ENCODE measurements around the gene GSK3B. TPM values are rescaled to one million over a fixed set of nuclear protein-coding genes. Genes with fewer than 3 reads are reported as not detected.

Gene GSK3B
- total and polyA plus RNA-seq, 2 experiments from 2014 or later, result 29.0 to 45.3 TPM

DNA sequence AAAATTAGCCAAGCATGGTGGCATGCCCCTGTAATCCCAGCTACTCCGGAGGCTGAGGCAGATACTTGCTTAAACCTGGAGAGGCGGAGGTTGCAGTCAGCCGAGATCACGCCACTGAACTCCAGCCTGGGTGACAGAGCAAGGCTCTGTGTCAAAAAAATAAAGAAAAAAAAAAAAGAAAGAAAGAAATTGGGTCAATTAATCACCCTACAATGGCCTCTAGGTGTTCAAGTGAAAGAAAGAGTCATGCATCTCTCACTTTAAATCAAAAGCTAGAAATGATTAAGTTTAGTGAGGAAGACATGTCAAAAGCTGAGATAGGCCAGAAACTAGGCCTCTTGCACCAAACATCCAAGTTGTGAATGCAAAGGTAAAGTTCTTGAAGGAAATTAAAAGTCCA, 44.9 kb upstream of the GSK3B start (continued):
- TF ChIP-seq, protein P1, sequence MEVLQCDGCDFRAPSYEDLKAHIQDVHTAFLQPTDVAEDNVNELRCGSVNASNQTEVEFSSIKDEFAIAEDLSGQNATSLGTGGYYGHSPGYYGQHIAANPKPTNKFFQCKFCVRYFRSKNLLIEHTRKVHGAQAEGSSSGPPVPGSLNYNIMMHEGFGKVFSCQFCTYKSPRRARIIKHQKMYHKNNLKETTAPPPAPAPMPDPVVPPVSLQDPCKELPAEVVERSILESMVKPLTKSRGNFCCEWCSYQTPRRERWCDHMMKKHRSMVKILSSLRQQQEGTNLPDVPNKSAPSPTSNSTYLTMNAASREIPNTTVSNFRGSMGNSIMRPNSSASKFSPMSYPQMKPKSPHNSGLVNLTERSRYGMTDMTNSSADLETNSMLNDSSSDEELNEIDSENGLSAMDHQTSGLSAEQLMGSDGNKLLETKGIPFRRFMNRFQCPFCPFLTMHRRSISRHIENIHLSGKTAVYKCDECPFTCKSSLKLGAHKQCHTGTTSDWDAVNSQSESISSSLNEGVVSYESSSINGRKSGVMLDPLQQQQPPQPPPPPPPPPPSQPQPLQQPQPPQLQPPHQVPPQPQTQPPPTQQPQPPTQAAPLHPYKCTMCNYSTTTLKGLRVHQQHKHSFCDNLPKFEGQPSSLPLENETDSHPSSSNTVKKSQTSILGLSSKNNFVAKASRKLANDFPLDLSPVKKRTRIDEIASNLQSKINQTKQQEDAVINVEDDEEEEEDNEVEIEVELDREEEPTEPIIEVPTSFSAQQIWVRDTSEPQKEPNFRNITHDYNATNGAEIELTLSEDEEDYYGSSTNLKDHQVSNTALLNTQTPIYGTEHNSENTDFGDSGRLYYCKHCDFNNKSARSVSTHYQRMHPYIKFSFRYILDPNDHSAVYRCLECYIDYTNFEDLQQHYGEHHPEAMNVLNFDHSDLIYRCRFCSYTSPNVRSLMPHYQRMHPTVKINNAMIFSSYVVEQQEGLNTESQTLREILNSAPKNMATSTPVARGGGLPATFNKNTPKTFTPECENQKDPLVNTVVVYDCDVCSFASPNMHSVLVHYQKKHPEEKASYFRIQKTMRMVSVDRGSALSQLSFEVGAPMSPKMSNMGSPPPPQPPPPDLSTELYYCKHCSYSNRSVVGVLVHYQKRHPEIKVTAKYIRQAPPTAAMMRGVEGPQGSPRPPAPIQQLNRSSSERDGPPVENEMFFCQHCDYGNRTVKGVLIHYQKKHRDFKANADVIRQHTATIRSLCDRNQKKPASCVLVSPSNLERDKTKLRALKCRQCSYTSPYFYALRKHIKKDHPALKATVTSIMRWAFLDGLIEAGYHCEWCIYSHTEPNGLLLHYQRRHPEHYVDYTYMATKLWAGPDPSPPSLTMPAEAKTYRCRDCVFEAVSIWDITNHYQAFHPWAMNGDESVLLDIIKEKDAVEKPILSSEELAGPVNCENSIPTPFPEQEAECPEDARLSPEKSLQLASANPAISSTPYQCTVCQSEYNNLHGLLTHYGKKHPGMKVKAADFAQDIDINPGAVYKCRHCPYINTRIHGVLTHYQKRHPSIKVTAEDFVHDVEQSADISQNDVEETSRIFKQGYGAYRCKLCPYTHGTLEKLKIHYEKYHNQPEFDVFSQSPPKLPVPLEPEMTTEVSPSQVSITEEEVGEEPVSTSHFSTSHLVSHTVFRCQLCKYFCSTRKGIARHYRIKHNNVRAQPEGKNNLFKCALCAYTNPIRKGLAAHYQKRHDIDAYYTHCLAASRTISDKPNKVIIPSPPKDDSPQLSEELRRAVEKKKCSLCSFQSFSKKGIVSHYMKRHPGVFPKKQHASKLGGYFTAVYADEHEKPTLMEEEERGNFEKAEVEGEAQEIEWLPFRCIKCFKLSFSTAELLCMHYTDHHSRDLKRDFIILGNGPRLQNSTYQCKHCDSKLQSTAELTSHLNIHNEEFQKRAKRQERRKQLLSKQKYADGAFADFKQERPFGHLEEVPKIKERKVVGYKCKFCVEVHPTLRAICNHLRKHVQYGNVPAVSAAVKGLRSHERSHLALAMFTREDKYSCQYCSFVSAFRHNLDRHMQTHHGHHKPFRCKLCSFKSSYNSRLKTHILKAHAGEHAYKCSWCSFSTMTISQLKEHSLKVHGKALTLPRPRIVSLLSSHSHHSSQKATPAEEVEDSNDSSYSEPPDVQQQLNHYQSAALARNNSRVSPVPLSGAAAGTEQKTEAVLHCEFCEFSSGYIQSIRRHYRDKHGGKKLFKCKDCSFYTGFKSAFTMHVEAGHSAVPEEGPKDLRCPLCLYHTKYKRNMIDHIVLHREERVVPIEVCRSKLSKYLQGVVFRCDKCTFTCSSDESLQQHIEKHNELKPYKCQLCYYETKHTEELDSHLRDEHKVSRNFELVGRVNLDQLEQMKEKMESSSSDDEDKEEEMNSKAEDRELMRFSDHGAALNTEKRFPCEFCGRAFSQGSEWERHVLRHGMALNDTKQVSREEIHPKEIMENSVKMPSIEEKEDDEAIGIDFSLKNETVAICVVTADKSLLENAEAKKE (CRISPR knock-in tag; IDR thresholded peaks at IDR 0.05), result no peak

DNA sequence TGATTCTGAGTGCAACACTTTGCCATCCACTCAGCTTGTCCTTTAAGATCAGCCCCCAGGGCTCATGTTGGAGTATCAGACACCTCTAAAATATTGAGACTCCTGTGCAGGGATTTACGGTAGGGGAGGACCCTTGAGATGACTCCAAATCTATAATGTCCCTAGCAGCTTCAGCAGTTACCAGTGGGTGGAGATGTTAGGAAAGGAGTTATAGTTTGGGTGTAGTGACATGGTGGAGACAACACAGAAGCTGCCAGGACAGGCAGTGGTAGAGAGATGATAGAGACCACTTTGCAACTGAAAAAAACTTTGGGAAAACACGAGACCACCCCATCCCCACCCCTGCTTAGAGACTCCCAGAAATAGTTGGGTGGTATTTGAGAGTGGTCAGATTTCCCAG, 43.3 kb upstream of the GSK3B start:
- H3K4me3 ChIP-seq, result no peak overlapping the region
- DNase-seq (ENCODE audit: low spot score), result no peak
- no peak overlapping the region for H3K27ac Mint-ChIP-seq
- H3K27me3 ChIP-seq (ENCODE audit: insufficient read depth), result no peaks in the 10 kb centered on the region
- no peak overlapping the region for H2AFZ ChIP-seq
- H3K4me1 Mint-ChIP-seq, result no peaks in the 10 kb centered on the region
- H3F3A ChIP-seq (replicated peaks; ENCODE audit: low read depth), result no peaks in the 10 kb centered on the region
- H3K27me3 Mint-ChIP-seq (ENCODE audit: insufficient read depth, low read depth, poor library complexity), result no peaks in the 10 kb centered on the region
- H3K4me3 Mint-ChIP-seq, result no peak overlapping the region
- no peaks in the 10 kb centered on the region for H3K79me2 ChIP-seq (replicated peaks; ENCODE audit: insufficient read depth)
- 0 out of 2 replicates have a peak, but pooled peaks cover 8% of the 10 kb centered on the region for H3K9me2 ChIP-seq (ENCODE audit: insufficient read depth)
- TF ChIP-seq JUNB (IDR thresholded peaks at IDR 0.05; ENCODE audit: unreplicated experiment) (no peak), POLR2AphosphoS5 (IDR thresholded peaks at IDR 0.05; ENCODE audit: low read depth) (no peak)
- TF ChIP-seq, protein P2, sequence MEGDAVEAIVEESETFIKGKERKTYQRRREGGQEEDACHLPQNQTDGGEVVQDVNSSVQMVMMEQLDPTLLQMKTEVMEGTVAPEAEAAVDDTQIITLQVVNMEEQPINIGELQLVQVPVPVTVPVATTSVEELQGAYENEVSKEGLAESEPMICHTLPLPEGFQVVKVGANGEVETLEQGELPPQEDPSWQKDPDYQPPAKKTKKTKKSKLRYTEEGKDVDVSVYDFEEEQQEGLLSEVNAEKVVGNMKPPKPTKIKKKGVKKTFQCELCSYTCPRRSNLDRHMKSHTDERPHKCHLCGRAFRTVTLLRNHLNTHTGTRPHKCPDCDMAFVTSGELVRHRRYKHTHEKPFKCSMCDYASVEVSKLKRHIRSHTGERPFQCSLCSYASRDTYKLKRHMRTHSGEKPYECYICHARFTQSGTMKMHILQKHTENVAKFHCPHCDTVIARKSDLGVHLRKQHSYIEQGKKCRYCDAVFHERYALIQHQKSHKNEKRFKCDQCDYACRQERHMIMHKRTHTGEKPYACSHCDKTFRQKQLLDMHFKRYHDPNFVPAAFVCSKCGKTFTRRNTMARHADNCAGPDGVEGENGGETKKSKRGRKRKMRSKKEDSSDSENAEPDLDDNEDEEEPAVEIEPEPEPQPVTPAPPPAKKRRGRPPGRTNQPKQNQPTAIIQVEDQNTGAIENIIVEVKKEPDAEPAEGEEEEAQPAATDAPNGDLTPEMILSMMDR (conservative IDR thresholded peaks at IDR 0.05; ENCODE audit: low read depth in 2 of 2), result 0 out of 4 replicates have a peak, but pooled peaks of 1 of the 2 experiments have one; percentile 3
- no peaks in the 10 kb centered on the region for H3K36me3 Mint-ChIP-seq (ENCODE audit: low read depth)
- H3K27ac ChIP-seq (ENCODE audit: low read depth), result no peak overlapping the region
- H3K36me3 ChIP-seq (ENCODE audit: insufficient read depth), result no peaks in the 10 kb centered on the region
- H3K4me1 ChIP-seq (ENCODE audit: insufficient read depth), result no peaks in the 10 kb centered on the region
- H3K4me2 ChIP-seq, result no peak overlapping the region
- H3K9me3 Mint-ChIP-seq, result 0 out of 3 replicates have a peak, but pooled peaks cover 2% of the 10 kb centered on the region
- ATAC-seq, result no peak
- H4K20me1 ChIP-seq (replicated peaks; ENCODE audit: insufficient read depth), result no peaks in the 10 kb centered on the region

Measured in GM23338 (cell line).